ENCODE data around the gene TSPAN1. TPM values are rescaled to one million over a fixed set of nuclear protein-coding genes. Genes with fewer than 3 reads are reported as not detected.

TSPAN1 gene, protein sequence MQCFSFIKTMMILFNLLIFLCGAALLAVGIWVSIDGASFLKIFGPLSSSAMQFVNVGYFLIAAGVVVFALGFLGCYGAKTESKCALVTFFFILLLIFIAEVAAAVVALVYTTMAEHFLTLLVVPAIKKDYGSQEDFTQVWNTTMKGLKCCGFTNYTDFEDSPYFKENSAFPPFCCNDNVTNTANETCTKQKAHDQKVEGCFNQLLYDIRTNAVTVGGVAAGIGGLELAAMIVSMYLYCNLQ
- 5.3 TPM for total RNA-seq

DNA sequence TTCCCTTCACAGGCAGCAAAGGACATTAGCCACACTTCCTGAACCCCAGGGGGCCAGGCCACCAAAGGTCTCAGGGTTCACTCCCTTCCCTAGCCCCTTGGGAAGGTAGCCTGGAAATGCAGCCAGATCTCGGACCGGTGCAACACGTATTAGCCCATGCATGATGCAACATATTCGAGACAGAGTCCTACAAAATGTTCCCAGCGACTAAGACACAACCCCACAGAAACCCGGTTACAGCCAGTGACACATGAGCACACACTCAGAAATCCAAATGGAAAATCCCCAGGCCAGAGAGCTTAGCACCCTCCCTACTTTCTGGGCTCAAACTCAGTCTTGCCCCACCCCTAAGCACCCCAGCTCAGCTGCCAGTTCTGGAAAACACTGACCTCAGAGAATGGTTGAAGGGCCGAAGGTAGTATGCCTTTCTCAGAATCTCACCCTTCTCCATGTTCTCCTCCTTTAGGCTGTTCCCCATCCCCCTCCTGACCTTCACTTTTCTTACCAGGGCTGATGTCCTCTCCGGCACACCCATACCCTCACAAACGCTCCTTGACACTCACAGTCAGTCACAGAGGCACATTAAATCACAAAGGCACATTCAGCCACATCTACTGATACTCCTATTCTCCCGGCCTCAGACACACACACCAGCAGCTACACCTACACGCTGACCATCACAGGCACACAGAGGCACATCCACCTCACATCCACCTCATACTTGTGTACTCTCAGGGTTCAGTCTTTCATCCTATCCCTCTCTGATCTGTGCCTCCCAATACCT is at the start of gene TSPAN1:
TSPAN1 (plus strand) TSS at position 640 of the 784 bp plus-strand sequence. CDS start 6,021 bp downstream, outside the sequence.
- DNase-seq: no peak

DNA sequence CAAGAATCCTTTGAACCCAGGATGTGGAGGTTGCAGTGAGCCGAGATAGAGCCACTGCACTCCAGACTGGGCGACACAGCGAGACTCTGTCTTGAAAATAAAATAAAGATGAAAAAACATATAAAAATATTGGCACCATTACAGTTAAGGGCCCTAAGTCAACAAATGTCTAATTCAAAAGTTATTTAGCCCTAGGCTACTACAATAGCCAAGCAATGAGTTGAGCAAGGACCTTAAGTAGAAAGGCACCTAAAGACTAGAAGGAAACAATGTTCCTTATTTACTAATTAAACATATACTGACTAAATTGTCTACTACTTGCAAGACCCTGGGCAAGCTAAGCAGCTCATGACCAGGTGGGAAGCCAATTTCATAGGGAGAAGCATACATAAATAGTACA is 46.5 kb upstream of the TSPAN1 start:
- DNase-seq: no peak

DNA sequence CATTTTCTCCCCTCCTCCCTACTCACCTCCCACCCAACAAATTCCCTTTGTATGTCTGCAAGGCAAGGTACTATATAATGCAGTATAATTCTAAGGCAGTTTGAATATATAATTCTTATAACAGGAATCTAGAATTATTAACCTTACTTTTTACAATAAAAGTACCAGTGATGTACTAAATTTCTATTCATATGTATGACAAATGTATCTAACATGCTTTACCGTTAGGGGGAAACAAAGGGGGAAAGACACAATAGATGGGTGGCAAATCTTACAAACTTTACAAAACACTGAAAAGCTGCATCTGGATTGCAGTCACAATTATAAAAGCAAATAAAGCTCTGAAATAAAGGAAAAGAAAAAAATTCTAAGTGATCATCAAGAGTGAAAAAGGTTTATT is 44.8 kb upstream of the TSPAN1 start:
- peak; percentile 26 for DNase-seq

DNA sequence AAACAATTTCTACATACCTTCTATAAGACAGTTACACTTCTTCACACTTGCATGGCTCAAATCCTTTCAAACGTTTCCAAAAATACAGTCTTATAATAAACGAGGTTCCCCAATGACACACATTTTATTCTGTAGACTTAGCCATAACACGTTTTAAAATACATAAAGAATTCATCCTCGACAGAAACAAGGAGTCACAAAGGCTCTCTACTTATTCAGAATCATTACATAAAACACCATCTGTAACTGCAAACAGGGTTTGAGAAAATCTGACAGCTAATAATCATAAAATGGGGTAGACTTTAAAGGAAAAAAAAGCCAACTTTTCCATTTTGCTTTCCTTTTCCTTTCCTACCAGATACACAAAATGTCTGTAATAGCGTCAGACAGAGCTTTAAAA is 44.3 kb upstream of the TSPAN1 start:
- peak; percentile 42 for DNase-seq

DNA sequence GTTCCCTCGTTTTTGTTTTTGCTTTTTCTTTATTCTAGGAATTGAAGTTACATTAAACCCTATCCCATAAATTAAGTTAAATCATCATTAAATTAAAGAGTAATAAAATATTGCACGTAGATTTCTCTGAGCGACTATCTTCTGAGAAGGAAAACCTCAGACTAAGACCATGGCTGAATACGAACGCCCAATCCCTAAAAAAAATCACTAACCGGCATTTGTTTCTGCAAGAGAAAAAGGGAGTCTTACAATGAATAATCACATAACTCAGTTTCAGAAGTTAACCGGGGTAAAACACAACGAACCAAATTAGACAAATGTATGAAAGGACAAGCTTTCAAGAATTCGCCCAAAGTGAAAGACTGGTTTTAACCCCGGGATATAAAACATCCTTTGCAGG is 43.8 kb upstream of the TSPAN1 start:
- DNase-seq: peak; percentile 45

DNA sequence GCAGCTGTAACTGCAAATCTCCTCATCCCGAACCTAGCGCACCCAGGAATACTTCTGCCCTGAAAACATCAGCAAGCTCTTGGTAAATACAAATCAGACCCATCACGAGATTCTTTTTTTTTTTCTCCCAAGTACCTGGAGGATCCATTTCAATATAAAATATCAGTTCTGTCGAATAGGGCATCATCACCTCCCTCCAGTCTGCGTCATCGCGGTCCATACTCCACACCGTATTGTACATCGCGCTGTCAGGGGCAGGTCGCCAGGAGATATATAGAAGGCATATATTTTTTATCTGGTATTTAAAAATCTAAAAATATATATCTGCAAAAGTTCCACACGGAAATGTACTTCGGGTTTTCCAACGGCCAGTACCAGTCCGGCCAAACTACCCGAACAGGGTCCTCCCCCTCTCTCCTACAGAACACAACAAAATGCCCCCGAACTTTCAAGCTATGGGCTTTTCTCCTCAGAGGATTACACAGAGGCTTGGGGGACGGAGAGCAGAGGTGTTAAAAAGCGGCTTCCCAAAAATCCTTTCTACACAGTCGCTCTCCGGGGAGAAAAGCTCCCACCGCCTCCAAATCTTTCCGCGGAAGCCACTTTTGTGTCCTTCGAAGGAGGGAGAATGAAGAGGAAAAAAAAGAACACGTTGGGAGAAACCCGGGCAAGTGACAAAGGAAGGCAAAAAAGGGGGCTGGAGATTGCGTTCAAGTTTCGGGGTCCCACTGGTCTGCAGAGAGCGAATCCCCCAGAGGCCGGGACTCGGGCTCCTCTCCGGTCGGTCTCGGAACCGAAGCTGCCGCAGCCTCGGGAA is 43.0 kb upstream of the TSPAN1 start:
- DNase-seq: peak; percentile 70

DNA sequence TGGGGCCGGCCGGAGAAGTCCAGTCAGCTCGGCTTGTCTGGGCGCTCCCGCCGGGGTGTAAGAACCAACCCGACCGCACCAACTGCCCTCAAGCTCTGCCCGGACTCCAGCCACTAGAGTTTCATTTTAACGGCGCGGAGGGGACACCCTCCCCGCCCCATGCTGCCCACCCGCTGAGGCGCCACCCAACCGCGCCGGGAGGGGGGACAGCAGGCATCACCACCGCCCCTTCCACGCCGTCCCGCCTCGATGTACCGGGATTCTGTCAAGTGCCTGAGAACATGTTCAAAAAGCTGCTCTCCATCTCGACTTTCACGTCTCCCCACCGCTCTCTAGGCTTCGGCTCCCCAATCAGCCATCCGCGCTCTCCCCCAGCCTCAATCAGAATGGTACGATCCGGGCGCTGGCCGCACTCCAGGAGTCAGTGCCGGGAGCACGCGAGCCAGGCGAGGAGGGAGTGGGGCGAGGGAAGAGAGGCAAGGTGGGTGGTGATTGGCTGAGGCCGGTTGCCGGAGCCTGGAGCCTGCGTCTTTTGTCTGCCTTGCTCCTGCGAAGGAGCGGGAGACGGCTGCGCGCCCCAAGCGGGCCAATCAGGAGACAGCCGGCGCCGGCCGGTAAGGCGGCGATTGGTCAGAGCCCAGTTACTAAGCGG is 42.2 kb upstream of the TSPAN1 start, which contains the start of gene PIK3R3:
PIK3R3 (minus strand) TSS at position 101 of the 652 bp plus-strand sequence. CDS start 677 bp downstream, outside the sequence.
- peak; percentile 99 for DNase-seq

DNA sequence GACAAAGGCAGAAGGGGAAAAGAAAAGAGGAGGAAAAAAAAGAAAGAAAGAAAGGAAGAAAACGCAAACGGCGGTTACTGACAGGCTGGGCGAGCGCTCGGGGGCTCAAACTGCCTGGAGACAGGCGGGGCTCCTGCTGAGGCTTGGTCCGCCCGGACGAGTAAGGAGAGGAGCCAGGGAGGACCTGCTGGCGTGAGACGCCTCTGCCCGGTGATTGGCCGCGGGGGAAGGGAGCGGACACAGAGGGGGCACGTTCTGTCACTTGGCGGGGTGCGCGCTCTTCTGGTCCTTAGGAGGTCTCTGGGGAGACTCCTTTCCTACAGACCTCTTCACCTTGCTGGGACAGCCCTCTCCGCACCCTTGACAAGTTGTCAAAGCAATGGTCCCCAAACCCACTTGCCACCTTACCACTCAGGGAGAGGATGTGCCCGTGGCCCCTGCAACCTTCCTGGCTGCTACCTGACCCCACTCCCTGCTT is 41.7 kb upstream of the TSPAN1 start:
- no peak for DNase-seq

DNA sequence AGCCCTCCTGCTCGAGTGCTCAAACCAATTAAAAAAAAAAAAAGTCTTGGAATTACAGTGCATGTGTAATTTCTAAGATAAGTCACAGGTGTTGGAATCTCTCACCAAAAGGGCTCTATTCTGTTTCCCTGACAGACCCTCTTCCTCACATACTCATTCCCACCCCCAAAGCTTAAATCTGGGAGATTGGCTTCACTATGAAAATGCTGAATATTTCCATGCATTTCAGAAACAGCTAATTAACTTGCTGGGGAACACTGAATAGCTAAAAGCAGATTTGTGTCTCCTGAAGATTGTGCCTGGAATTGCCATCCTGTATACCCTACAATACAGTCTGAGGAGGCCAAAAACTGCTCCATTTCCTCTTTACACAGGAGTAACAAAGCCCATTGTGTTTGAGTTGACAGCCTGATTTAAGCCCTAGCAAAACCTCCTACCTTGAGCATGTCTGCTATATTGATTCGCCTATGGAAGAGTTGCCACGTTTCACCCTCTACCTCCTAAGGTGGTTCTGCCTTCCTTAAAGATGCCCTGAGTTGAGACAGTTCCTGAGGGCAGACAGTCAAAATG is 41.0 kb upstream of the TSPAN1 start:
- DNase-seq: no peak

DNA sequence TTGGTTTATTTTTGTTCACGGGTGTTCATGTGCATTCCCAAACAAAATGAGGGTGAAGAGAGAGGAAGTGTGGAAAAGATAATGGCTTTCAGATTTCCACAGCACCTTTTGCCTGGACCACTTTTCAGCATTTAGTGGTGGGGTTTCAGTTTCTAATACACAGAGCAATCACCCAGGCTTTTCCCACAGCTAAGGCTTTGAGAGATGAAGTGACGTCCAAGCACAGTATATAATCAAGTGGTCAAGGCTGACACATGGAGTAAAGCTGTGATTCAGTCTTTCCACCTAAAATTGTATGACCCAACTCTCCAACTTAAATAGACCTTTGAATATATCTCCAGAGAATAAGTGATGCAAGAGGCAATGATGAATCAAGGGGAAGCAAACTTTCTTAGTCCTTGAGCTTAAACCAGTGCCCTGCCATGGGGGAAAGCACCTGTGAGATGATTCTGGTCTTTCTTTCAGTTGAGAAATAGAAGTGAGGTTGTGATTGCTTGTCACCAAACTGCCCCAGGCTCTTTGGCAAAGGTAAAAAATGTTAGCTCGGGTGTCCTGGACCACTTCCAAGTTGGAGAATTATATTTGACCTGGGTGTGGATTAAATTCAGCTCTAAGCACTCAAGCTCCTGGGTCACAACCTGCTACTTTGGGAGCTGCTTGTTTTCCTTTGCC is 40.1 kb upstream of the TSPAN1 start:
- peak; percentile 70 for DNase-seq

DNA sequence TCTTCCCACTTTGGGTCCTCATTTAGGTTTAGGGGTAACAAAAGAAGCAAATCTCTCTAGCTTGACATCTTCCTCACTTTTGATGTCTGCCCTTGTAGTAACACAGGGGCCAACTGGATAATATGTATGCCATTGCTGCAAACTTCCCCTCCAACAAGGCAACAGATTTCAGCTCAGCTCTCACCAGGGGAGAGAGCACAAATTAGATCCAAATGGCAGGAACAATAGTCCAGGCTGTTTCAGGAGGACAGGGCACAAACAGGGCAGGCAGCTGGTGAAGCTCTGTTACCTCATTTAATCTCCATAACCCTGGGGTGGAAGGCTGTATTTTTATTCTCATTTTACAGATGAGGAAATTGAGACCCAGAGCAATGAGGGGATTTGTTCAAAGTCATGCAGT is 38.2 kb upstream of the TSPAN1 start:
- DNase-seq: no peak

DNA sequence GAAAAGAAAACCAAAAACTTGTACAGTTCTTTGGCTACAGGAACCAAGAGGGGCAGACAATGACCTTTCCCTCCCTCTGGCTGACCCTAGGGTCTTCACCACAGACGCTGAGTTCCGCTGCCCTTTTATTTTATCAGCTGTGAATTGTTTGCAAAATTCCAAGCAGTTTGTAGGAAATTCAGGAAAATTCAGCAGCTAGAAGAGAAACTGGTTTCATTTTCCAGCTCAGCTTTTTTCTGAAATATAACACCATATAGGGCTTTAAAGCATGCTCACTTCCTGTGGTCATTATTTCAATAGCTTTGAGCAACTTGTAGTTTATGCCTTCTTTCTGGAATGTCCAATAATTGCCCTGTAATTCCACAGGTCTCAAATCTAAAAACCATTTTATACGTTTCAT is 37.0 kb upstream of the TSPAN1 start:
- peak; percentile 21 for DNase-seq

DNA sequence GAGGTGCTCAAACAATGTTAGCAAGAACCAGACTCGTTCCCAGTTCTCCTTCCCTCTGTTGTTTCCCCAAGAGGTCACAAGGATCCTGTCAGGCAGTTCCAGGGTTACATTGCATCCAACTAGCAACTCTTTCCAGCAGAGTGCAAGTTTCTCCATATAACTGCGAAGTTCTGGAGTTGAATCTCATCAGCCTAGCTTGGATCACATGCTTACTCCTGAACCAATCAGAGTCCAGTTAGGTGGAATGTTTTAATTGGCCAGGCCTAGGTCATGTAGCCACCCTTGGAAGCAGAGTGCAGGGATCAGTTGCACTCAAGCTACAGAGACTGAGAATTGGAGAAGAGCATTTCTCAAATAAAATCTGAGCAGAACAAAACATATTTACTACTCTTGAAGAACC is 26.6 kb upstream of the TSPAN1 start:
- DNase-seq: no peak

DNA sequence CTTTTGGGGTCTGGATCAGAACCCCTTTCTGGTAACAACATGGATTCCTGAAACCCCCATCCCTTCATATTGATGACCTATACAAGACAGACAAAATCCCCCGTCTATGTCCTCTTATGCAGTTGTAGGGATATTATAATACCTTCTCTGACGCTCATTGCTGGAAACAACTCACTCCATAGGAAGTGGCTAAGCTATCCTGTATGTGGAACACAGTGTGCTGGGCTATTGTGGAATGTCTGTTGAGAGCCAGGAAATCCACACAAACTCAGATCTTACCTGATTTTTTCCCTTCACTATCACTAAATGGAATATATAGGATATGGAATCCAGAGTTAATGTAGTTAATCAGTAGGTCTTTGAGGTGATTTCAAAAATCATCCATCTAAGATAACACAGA is 24.8 kb upstream of the TSPAN1 start:
- DNase-seq: no peak

DNA sequence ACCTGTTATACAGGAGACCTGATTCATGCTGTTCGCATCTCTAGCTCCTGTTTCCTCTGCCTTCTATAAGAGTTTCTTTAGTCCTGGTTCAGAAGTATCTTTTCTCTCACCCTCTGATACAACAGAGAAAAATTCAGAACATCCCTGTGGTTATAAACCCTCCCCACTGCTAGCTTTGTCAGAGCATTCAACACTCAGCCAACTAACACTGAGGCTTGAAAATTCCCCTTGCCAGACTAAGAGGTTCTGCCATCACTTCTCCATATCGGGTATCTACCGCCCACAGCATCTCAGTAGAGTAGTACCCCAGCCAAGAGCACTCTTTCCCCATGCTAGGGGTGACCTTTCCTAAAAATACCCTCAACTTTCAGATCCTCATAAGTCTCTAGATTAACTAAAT is 22.9 kb upstream of the TSPAN1 start:
- DNase-seq: no peak

DNA sequence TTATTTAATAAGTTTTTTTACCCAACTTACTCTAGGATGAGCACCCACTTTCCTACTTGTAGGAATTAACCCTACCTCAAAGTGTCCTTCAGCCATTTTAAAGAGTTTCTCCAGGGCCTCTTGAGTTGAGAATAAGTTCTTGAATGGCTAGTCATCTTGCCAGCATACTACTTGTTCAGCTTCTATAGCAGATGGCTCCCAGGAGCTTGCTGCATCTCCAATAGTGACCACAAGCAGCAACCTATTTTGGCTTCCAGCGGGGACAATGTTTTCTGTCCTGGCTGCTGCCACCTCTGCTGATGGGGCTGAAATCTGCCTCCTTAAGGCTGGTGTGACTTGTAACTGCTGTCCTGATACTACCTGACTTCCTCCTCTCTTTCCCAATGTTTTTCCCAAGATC is 21.7 kb upstream of the TSPAN1 start:
- DNase-seq: no peak

DNA sequence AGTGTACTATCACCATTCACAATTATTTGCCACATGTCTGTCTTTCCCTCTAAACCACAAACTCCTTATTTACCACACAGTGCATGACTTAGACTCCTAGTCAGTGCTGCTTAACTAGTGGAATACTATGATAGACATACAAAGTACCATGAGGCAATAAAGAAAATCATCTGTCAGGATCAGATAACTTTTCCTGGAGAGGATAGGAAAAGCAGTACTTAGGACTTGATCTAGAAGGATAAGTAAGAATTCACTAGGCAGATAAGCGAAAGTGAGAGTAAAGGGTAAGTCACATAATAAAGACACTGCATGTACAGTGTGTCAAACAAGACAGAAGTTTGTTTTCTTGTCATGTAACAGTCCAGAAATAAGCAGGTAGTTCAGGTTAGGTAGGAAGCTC is 21.2 kb upstream of the TSPAN1 start:
- no peak for DNase-seq

DNA sequence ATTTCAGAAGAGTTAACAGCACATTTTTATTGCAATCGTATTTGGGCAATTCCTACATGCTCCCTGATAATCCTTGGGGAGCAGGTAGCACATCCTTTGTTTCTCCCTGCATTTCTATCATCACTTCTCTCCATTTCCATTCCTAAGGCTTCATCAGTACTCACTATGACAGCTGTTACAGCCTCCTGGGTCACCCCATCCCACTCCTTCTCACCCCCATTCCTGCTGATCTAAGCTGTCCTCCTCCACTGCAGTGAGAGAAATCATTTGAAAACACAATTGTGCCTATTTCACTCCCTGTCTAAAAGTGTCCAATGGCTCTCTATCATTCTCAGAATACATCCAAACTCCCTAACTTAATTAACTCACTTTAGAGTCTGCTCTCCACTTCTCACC is 17.0 kb upstream of the TSPAN1 start:
- no peak for DNase-seq

DNA sequence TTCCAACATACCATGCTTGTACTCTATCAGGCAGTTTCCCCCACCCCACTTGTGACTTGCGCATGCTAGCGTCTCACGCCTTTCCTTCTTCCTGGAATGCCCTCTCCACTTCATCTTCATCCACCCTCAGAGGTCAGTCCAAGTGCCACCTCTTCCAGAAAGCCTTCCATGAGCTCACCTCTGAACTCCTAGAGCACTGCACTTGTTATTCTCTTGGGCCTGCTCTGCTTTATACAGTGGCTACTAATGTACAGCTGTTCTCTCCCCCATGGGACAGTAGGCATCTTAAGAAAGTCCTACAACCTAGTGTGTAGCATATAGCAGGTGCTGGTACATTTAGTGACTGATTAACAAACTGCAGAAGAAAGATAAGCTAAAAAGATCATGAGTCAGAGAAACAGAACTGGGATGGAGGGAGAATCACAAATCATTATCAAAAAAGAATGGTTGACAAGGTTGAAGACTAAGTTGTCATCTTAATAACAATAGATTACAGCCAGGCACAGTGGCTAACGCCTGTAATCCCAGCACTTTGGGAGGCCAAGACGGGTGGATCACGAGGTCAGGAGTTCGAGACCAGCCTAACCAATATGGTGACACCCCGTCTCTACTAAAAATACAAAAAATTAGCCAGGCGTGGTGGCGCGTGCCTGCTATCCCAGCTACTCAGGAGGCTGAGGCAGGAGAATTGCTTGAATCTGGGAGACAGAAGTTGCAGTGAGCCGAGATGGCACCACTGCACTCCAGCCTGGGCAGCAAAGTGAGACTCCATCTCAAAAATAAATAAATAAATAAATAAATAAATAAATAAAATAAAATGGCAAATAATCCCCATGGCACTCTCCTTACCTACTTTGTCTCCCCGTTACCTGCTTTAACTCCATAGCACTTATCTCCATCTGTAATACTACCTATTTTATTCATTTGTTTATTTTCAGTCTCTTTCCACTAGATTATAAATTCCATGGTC is 16.3 kb upstream of the TSPAN1 start:
- DNase-seq: no peak

DNA sequence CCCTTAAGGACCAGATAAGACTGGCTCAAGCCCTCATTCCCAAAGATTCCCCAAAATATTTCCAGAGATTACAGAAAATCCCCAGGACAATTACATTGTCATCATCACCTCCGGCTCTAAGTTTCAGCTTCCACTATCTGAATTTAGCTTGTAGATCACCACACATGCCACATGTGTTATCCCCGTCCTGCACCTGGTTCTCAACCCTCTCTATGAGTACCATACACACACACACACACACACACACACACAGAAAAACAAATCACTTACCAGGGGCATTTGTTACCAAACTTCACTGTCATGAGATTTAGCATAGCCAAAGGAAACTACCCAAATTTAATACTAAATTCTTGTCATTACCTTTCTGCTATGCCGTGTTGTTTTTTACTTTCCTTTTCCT is 15.4 kb upstream of the TSPAN1 start:
- DNase-seq: no peak
